Subcutaneous adipose tissue (tissue), 4 donors: ENCODE measurements around the gene RFTN1. TPM values are rescaled to one million over a fixed set of nuclear protein-coding genes. Genes with fewer than 3 reads are reported as not detected.

ENCODE experiments used
- total RNA-seq, 4 donors: library from RNA; depleted of rRNA; stranded (reverse); fragments of >200 nt; gene quantifications; one replicate each; pipeline ENCODE4 v1.1.0, GENCODE V29; 2016
- TF ChIP-seq, protein P1 (sequence below): fragments of 450-650 bp; IDR thresholded peaks from one replicate; pipeline ENCODE4 v1.5.1; 2016; ENCODE audit warnings: low read depth, mild to moderate bottlenecking, control low read depth, antibody characterized with exemption, moderate library complexity

RFTN1 gene
- total RNA-seq, 4 donors from 2014 or later = 58.1 to 116 (median 97.4) TPM

DNA sequence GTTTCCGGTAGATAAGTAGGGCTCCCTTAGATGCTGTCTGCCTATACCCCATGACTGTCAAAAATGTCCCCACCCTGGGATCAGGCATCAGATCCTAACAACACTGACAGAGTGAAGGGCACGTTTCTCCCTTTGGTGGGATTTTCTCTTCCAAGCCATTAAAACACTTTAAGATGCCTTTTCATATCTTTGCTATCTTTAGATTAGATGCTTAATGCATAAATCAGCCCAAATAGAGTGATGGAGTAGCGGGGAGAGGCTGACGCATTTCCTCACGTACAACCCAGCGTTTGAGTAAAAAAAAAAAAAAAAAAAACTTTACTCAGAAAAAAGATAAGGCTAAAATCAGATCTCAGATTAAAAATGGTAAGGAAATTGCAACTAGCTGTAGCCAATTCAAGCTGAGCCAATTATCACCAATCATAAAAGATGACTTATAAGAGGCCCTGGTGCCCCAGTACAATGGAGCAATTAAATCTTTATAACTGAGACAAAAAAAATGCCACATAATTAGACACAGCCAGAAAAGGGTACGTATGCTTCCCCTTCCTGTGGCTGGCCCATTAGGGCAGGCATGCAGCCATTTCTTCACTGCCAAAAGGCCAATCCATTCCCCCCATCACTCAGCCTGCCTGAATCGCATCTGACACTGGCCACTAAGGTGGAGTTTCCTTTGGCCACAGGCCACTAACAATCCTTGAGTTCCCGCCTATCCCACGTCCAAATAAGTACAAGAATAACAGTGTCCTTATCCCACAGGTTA, 45.0 kb downstream of the RFTN1 start:
- TF ChIP-seq, protein P1, sequence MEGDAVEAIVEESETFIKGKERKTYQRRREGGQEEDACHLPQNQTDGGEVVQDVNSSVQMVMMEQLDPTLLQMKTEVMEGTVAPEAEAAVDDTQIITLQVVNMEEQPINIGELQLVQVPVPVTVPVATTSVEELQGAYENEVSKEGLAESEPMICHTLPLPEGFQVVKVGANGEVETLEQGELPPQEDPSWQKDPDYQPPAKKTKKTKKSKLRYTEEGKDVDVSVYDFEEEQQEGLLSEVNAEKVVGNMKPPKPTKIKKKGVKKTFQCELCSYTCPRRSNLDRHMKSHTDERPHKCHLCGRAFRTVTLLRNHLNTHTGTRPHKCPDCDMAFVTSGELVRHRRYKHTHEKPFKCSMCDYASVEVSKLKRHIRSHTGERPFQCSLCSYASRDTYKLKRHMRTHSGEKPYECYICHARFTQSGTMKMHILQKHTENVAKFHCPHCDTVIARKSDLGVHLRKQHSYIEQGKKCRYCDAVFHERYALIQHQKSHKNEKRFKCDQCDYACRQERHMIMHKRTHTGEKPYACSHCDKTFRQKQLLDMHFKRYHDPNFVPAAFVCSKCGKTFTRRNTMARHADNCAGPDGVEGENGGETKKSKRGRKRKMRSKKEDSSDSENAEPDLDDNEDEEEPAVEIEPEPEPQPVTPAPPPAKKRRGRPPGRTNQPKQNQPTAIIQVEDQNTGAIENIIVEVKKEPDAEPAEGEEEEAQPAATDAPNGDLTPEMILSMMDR = no peak

DNA sequence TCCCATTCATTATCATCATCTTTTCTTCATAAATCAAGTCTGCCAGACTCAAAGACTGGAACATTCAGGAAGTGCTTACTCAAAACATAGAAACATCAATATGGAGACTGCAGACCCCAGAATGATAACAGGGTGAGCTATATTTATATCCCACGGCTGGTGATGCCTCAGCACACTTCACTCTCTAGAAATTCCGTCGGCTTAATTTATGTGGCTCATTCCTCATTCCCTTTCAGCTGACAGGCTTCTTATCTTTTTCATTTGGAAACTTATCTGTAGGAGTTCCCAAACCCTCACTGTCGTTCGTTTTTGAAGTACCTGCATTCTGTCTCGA, 45.5 kb downstream of the RFTN1 start:
- TF ChIP-seq, protein P1 = no peak

DNA sequence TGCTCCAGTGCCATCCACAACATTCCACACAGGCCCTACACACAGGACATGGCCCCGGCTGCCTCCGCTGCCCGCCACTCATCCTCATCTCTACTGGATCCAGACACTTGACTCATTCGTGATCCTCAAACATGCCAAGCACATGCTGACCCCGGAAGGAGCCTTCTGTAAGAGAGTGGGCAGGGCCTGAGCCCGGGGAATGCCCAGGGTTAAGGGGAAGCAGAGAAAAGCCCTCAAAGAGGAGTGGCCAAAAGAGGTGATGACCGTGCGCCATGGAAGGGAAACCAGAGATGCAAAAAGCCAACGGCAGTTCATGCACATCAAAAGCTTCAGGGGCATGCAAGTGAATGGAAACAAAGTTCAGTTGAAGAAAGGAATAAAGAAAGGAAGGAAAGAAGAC, 46.1 kb downstream of the RFTN1 start:
- TF ChIP-seq, protein P1 = no peak

DNA sequence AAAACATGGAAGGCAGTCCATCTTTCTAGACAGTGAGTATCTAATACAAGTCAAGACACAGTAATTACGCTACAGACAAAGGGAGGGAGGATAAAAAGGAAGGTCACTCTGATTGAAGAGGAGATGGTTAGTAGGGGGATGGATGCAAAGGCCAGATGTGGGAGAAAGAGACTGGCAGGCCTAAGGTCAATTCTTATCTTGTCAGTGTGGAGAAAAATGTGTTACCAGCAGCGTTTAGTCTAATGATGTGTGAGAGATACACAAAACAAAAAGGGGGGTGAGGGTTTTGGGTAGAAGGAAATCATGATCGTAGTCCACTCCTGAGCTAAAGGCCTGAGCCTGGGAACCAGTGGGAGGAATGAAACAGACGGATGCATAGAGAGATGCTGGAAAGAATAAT, 46.7 kb downstream of the RFTN1 start:
- TF ChIP-seq, protein P1 = no peak

DNA sequence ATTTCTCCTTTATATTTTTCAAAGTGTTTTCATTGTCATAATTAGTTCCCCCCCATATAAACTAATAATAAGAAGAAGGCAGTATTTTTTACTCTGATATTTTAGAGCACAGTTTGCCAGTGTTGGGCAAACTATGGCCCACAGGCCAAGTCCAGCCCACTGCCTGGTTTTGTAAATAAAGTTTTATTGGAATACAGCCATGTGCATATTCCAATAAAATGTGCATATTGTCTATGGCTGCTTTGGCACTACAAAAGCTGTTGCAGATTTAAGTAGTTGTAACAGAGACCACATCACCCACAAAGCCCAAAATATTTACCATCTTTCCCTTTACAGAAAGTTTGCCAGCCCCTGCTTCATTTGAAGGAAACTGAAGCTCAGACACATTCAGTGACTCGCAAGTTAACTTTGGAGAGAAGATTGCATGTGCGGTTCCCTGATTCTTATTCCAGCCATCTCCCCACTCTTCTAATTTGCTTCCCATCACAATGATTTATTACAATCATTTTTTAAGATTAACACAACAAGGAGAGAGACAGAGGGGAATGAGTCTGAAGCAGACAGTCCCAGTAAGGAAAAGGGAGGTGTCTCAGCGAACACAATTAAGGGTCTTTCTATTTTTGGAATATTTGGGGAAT, 48.9 kb downstream of the RFTN1 start:
- TF ChIP-seq, protein P1 = no peak

DNA sequence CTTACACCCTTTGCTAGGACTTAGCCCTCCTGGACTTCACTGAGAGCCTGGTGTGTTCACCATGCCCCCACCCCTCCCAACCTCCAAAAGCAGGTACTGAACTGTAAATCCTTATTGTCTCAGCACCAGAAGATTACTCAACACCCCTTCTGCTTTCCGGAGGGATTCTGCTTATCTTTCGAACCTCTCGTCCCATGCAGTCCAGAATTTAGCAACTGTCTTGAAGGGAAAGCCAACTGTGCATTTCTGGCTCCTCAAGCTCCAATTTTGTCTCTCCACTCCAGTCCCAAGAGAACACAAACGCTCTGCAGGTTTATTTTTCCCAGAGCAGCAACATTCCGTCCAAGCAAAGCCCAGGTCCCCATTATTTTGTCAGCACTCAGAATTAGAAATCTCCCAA, 49.6 kb downstream of the RFTN1 start:
- TF ChIP-seq, protein P1 = no peak

DNA sequence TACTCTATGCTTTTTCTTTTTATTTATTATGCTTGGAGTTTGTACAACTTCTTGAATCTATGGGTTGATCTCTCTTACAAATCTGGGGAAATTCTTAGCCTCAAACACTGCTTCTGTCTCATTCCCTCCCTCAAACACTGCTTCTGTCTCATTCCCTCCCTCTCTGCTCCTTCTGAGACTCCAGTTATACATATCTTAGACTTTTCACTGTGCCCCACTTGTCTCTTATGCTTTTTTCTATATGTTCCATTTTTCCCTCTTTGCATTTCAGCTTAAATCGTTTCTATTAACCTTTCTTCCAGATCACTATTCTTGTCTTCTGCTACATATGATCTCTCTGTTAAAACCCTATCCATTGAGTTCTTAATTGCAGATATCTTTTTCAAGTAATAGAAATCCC, 50.4 kb downstream of the RFTN1 start:
- TF ChIP-seq, protein P1 = no peak
